Measurements from ENCODE around the gene SRCAP.

Gene SRCAP

GRCh38 chr16:30760577-30761426 is 61.8 kb downstream of the SRCAP start:
- no peak for DNase-seq

- DNase-seq, result peak; percentile 46
Observed at GRCh38 chr16:30761427-30761927, 62.5 kb downstream of the SRCAP start.

- peak; percentile 88 for DNase-seq
Observed at GRCh38 chr16:30761928-30762902, 63.2 kb downstream of the SRCAP start, which contains the start of the genes CFAP119 and RNF40. Gene CFAP119 (minus strand): TSS chr16:30762062. CDS start chr16:30761748, 314 bp downstream. Gene RNF40 (plus strand): TSS chr16:30762322. CDS start chr16:30762546, 224 bp downstream.

GRCh38 chr16:30762991-30763725 is 64.2 kb downstream of the SRCAP start:
- no peak for DNase-seq

- DNase-seq, result no peak
Observed at GRCh38 chr16:30764086-30764485, 65.1 kb downstream of the SRCAP start.

GRCh38 chr16:30764816-30765465 is 66.0 kb downstream of the SRCAP start:
- DNase-seq, result no peak

GRCh38 chr16:30766206-30766932 is 67.4 kb downstream of the SRCAP start:
- no peak for DNase-seq

- no peak for DNase-seq
Observed at GRCh38 chr16:30766933-30767284, 67.9 kb downstream of the SRCAP start.

GRCh38 chr16:30767767-30768465 is 68.9 kb downstream of the SRCAP start:
- DNase-seq, result no peak

GRCh38 chr16:30768583-30769181 is 69.7 kb downstream of the SRCAP start:
- DNase-seq, result no peak

GRCh38 chr16:30769379-30770089 is 70.6 kb downstream of the SRCAP start:
- no peak for DNase-seq

GRCh38 chr16:30771726-30772125 is 72.8 kb downstream of the SRCAP start:
- no peak for DNase-seq

GRCh38 chr16:30773826-30774225 is 74.9 kb downstream of the SRCAP start:
- DNase-seq, result no peak

- DNase-seq, result no peak
Observed at GRCh38 chr16:30774367-30775130, 75.6 kb downstream of the SRCAP start.

GRCh38 chr16:30775131-30775391 is 76.1 kb downstream of the SRCAP start:
- no peak for DNase-seq

GRCh38 chr16:30775392-30776188 is 76.6 kb downstream of the SRCAP start:
- DNase-seq, result peak; percentile 75

GRCh38 chr16:30777591-30778297 is 78.8 kb downstream of the SRCAP start:
- DNase-seq, result no peak

Measured in activated naive CD4-positive, alpha-beta T cell treated with anti-CD3 and anti-CD28 coated beads, Interleukin-2, amount 50 U/mL, for 16 hours (primary cell).